Thyroid gland (tissue), 4 donors: Measurements from ENCODE around the gene NUDT4.

ENCODE experiments used
- CTCF ChIP-seq, 6 experiments: fragments of 200-600 bp in 3 of 6; fragments of 450-650 bp in 3 of 6; sonication (generic) in 3 of 6; IDR thresholded peaks; one replicate each; pipeline ENCODE4 v1.5.1; 2016 to 2019; ENCODE audit warnings: antibody characterized with exemption in 6 of 6, mild to moderate bottlenecking in 2 of 6, inconsistent platforms in 1 of 6, moderate library complexity in 1 of 6
- POLR2A ChIP-seq, 2 donors: fragments of 450-650 bp; IDR thresholded peaks; one replicate each; pipeline ENCODE4 v1.6.1; 2017; ENCODE audit warnings: antibody characterized with exemption in 2 of 2, mild to moderate bottlenecking in 2 of 2, moderate library complexity in 1 of 2

DNA sequence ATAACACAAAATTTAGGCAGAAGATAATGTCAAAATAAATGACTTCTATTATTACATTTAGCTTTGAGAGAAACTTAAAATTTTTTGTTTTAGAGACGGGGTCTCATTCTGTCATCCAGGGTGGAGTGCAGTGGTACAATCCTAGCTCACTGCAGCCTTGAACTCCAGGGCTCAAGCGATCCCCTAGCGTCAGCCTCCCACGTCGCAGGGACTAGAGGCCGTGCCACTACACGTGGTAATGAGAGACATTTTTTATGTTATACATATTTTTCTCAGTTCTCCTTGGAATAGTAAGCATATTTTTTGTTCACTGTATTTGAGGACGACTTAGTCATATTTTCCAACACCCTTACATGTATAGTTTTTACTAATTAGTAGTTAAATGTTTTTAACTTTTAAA lies 21.5 kb upstream of the NUDT4 start:
- TF ChIP-seq CTCF (IDR thresholded peaks at IDR 0.05), result no peak
- TF ChIP-seq POLR2A (IDR thresholded peaks at IDR 0.05), result no peak
